ENCODE measurements around the gene FADS1. TPM values are rescaled to one million over a fixed set of nuclear protein-coding genes. Genes with fewer than 3 reads are reported as not detected.

The FADS1 gene
- total RNA-seq, 1 experiment from 2014 or later = 116 TPM

DNA sequence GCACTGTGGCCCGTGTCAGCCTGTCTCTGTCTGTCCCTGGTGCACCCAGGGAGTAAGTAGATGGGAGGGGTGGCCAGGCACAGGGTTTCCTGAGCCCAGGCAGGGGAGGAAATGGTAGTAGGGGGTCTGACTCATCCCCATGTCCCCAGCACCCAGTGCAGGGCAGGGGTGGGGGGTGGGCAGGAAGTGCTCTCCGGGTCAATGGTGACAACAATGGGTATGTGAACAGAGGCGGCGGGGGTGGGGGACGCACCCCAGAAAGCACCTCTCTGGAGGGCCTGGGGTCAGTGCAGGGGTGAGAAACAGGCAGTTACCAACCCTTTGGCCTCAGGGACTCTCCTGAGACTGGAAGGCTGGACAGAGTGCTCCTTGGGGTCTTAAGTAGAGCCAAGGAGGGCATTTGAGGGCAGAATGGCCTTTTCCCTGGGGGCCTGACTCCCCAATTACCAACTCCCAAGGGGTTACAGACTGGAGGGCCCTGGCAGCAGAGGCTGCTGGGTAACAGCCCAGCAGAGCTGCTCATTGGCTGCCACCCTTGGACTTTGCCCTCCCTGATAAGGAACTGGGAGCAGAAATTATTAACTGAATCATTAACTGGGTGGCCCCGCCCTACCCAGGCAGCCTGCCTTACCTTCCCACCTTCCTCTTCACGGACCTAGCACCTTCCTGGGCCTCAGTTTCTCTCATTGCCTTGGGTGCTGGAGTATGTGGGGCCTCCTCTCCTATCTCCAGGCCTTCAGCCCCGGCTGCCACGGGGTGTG lies 60.2 kb downstream of the FADS1 start:
- no peaks in the 10 kb centered on the region; the same call in 1 of the 2 replicates for H3K36me3 ChIP-seq (ENCODE audit: control insufficient read depth, insufficient read depth, low read length)
- intact Hi-C loops (cut with micrococcal nuclease; ENCODE audit: unreplicated experiment) = loop anchor here (1.0 kb wide), 2 partner anchors 13 to 36 kb away; partner anchors contain the start of genes FEN1 and TMEM258
- no peaks in the 10 kb centered on the region for H3K27me3 ChIP-seq (replicated peaks; ENCODE audit: control insufficient read depth, insufficient read depth, low read length)
- peak overlapping the region; percentile 94 for H3K27ac Mint-ChIP-seq (ENCODE audit: unreplicated experiment)
- TF ChIP-seq, protein P1, sequence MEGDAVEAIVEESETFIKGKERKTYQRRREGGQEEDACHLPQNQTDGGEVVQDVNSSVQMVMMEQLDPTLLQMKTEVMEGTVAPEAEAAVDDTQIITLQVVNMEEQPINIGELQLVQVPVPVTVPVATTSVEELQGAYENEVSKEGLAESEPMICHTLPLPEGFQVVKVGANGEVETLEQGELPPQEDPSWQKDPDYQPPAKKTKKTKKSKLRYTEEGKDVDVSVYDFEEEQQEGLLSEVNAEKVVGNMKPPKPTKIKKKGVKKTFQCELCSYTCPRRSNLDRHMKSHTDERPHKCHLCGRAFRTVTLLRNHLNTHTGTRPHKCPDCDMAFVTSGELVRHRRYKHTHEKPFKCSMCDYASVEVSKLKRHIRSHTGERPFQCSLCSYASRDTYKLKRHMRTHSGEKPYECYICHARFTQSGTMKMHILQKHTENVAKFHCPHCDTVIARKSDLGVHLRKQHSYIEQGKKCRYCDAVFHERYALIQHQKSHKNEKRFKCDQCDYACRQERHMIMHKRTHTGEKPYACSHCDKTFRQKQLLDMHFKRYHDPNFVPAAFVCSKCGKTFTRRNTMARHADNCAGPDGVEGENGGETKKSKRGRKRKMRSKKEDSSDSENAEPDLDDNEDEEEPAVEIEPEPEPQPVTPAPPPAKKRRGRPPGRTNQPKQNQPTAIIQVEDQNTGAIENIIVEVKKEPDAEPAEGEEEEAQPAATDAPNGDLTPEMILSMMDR (IDR thresholded peaks at IDR 0.05; ENCODE audit: insufficient read depth in 1 of 2, low read depth in 1 of 2, low read length in 1 of 2, severe bottlenecking in 1 of 2, unreplicated experiment in 1 of 2) = no peak
- H3K4me1 ChIP-seq = peaks cover 68% of the 10 kb centered on the region
- CTCF ChIA-PET = interaction anchor here (0.9 to 6.0 kb wide), 6 partner anchors 9 to 31 kb away, joined by 3 to 55 read pairs (median 8); no protein-coding TSS in a partner anchor
- H3K4me3 Mint-ChIP-seq (ENCODE audit: unreplicated experiment) = peak overlapping the region; percentile 71
- peak overlapping the region; percentile 18; the same call in 1 of the 2 replicates for H3K4me3 ChIP-seq (ENCODE audit: low read depth, low read length)
- H3K4me1 Mint-ChIP-seq (ENCODE audit: low read depth, unreplicated experiment) = peaks cover 37% of the 10 kb centered on the region
- H3K9me3 Mint-ChIP-seq (ENCODE audit: unreplicated experiment) = no peaks in the 10 kb centered on the region
- POLR2A ChIA-PET = interaction anchor here (0.5 to 1.1 kb wide), 4 partner anchors 9 to 71 kb away, joined by 3 to 9 read pairs (median 4); partner anchors contain the start of gene FADS2
- TSS peak; percentile 71 for BruUV-seq (replicated peaks)
- peak; percentile 88 to 93 for DNase-seq
- H3K27me3 Mint-ChIP-seq (ENCODE audit: insufficient read depth, unreplicated experiment) = no peaks in the 10 kb centered on the region
- peaks cover 42% of the 10 kb centered on the region for H3K36me3 Mint-ChIP-seq (ENCODE audit: insufficient read depth, unreplicated experiment)
- H3K9me3 ChIP-seq = no peaks in the 10 kb centered on the region

DNA sequence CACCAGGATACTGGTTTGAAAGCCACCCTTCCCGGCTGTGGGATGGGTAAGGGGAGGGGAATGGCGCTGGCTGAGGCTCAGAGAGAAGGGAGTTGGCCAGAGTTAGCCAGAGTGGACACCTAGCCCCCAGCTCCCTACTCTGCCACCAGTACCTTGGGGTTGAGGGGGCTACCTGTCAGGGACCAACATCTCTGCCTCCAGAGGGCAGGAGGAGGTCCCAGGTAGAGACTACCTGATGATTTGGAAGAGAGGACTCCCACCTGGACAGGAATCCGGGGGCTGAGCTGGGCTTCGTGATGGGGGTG lies 60.7 kb downstream of the FADS1 start:
- H3K36me3 ChIP-seq (ENCODE audit: control insufficient read depth, insufficient read depth, low read length) = no peaks in the 10 kb centered on the region; the same call in 1 of the 2 replicates
- Mint-ChIP-seq H3K4me1 (ENCODE audit: low read depth, unreplicated experiment) (peaks cover 37% of the 10 kb centered on the region), H3K36me3 (ENCODE audit: insufficient read depth, unreplicated experiment) (peaks cover 42% of the 10 kb centered on the region), H3K4me3 (ENCODE audit: unreplicated experiment) (peak overlapping the region; percentile 71), H3K9me3 (ENCODE audit: unreplicated experiment) (no peaks in the 10 kb centered on the region), H3K27me3 (ENCODE audit: insufficient read depth, unreplicated experiment) (no peaks in the 10 kb centered on the region), H3K27ac (ENCODE audit: unreplicated experiment) (peak overlapping the region; percentile 94)
- peak overlapping the region; percentile 18; the same call in 1 of the 2 replicates for H3K4me3 ChIP-seq (ENCODE audit: low read depth, low read length)
- H3K4me1 ChIP-seq = peaks cover 72% of the 10 kb centered on the region
- DNase-seq = no peak
- no peaks in the 10 kb centered on the region for H3K9me3 ChIP-seq
- ChIA-PET CTCF (interaction anchor here (2.3 to 6.0 kb wide), 2 partner anchors 8 to 14 kb away, joined by 6 to 55 read pairs; no protein-coding TSS in a partner anchor), POLR2A (no interaction called here)
- intact Hi-C loops (cut with micrococcal nuclease; ENCODE audit: unreplicated experiment) = loop anchor here (1.0 kb wide), 1 partner anchor 13 kb away; no protein-coding TSS in a partner anchor
- H3K27me3 ChIP-seq (replicated peaks; ENCODE audit: control insufficient read depth, insufficient read depth, low read length) = no peaks in the 10 kb centered on the region
- no TSS peak for BruUV-seq (replicated peaks)
- TF ChIP-seq, protein P1 (IDR thresholded peaks at IDR 0.05; ENCODE audit: insufficient read depth in 1 of 2, low read depth in 1 of 2, low read length in 1 of 2, severe bottlenecking in 1 of 2, unreplicated experiment in 1 of 2) = no peak

All from Caco-2 (cell line).